Right lung (tissue), 5 donors: ENCODE measurements around the gene JPH2. TPM values are rescaled to one million over a fixed set of nuclear protein-coding genes. Genes with fewer than 3 reads are reported as not detected.

Experiments
- polyA plus RNA-seq, 5 donors: library from polyadenylated mRNA; unstranded; fragments of 120-200 nt; gene quantifications; one replicate each; pipeline versions ENCODE4 v1.2.1 to v1.2.3, GENCODE V29; 2013; ENCODE audit warnings: inconsistent platforms in 1 of 5, low replicate concordance in 1 of 5; ENCODE audit not compliant: insufficient read length in 5 of 5, insufficient read depth in 1 of 5

Gene JPH2
- polyA plus RNA-seq, 5 donors = 0.87 to 4.4 (median 1.4) TPM

Other genes starting within 250 kb of the JPH2 start
- gene OSER1, start 23.6 kb upstream of the JPH2 start, polyA plus RNA-seq = 10 to 100 TPM; 34.0 to 48.1 (median 41.6) TPM
- gene GDAP1L1, start 60.1 kb upstream of the JPH2 start, polyA plus RNA-seq = under 1 TPM; 0.14 to 0.84 (median 0.40) TPM
- 1 to 10 TPM; 7.1 to 9.4 (median 7.8) TPM for gene FITM2, start 124.0 kb upstream of the JPH2 start, polyA plus RNA-seq
- under 1 TPM in 2 of 5 donors, not detected in 3; 0.09 to 0.17 TPM for gene R3HDML, start 149.9 kb upstream of the JPH2 start, polyA plus RNA-seq
- 1 to 10 TPM in 1 of 5 donors, under 1 TPM in 4; 0.78 to 1.2 (median 0.87) TPM for gene HNF4A, start 168.5 kb upstream of the JPH2 start, polyA plus RNA-seq